ENCODE data around the gene TMEM132D.

TMEM132D gene

GRCh38 chr12:129530517-129530916, 373.3 kb downstream of the TMEM132D start:
- no peak for DNase-seq

- DNase-seq: no peak
These were observed 376.3 kb downstream of the TMEM132D start for GRCh38 chr12:129527506-129527905.

- DNase-seq: no peak
These were observed 380.2 kb downstream of the TMEM132D start for GRCh38 chr12:129523621-129524020.

GRCh38 chr12:129520739-129521138, 383.1 kb downstream of the TMEM132D start:
- no peak for DNase-seq

- DNase-seq: no peak
These were observed 400.0 kb downstream of the TMEM132D start for GRCh38 chr12:129503802-129504201.

GRCh38 chr12:129496226-129496625, 407.6 kb downstream of the TMEM132D start:
- DNase-seq: no peak

- no peak for DNase-seq
These were observed 409.1 kb downstream of the TMEM132D start for GRCh38 chr12:129494766-129495165.

GRCh38 chr12:129494260-129494659, 409.6 kb downstream of the TMEM132D start:
- no peak for DNase-seq

GRCh38 chr12:129489100-129489676, 414.6 kb downstream of the TMEM132D start:
- DNase-seq: no peak

GRCh38 chr12:129486931-129487330, 416.9 kb downstream of the TMEM132D start:
- DNase-seq: no peak

GRCh38 chr12:129483111-129483893, 420.5 kb downstream of the TMEM132D start:
- DNase-seq: no peak

- DNase-seq: no peak
These were observed 421.9 kb downstream of the TMEM132D start for GRCh38 chr12:129481921-129482320.

GRCh38 chr12:129470196-129470595, 433.6 kb downstream of the TMEM132D start:
- DNase-seq: no peak

- DNase-seq: peak; percentile 87
These were observed 436.1 kb downstream of the TMEM132D start for GRCh38 chr12:129467726-129468125.

- no peak for DNase-seq
These were observed 436.5 kb downstream of the TMEM132D start for GRCh38 chr12:129467289-129467688.

GRCh38 chr12:129466499-129466898, 437.3 kb downstream of the TMEM132D start:
- no peak for DNase-seq

- no peak for DNase-seq
These were observed 443.9 kb downstream of the TMEM132D start for GRCh38 chr12:129459886-129460285.

- DNase-seq: no peak
These were observed 457.1 kb downstream of the TMEM132D start for GRCh38 chr12:129446696-129447095.

- no peak for DNase-seq
These were observed 463.5 kb downstream of the TMEM132D start for GRCh38 chr12:129440278-129440677.

- DNase-seq: no peak
These were observed 469.0 kb downstream of the TMEM132D start for GRCh38 chr12:129434790-129435189.

- DNase-seq: no peak
These were observed 475.4 kb downstream of the TMEM132D start for GRCh38 chr12:129428240-129428936.

GRCh38 chr12:129423041-129423580, 480.7 kb downstream of the TMEM132D start:
- no peak for DNase-seq

GRCh38 chr12:129413295-129413694, 490.5 kb downstream of the TMEM132D start:
- DNase-seq: no peak

- no peak for DNase-seq
These were observed 494.5 kb downstream of the TMEM132D start for GRCh38 chr12:129409281-129409680.
